H9 (cell line): ENCODE measurements around the gene HAUS8. TPM values are rescaled to one million over a fixed set of nuclear protein-coding genes. Genes with fewer than 3 reads are reported as not detected.

ENCODE experiments used
- DNase-seq: peaks from one replicate; pipeline ENCODE4 v3.0.0-alpha.2; 2017
- H2AFZ ChIP-seq: one replicate; pipeline ENCODE4 v1.6.1; 2013; ENCODE audit warnings: mild to moderate bottlenecking, low read length, control low read depth, moderate library complexity
- H2AK5ac ChIP-seq: 2 replicates; pipeline ENCODE4 v1.6.1; 2013; ENCODE audit warnings: low read length, control low read depth, mixed read lengths; ENCODE audit not compliant: insufficient read length
- H2BK120ac ChIP-seq: one replicate; pipeline ENCODE4 v1.6.1; 2013; ENCODE audit warnings: low read depth, mild to moderate bottlenecking, low read length, control low read depth, inconsistent platforms; ENCODE audit not compliant: poor library complexity, severe bottlenecking
- H2BK12ac ChIP-seq: 2 replicates; pipeline ENCODE4 v1.6.1; 2013; ENCODE audit warnings: low read length, control low read depth, mixed read lengths, low read depth; ENCODE audit not compliant: insufficient read length
- H2BK15ac ChIP-seq: 2 replicates; pipeline ENCODE4 v1.6.1; 2013; ENCODE audit warnings: low read depth, low read length, control low read depth
- H2BK20ac ChIP-seq: one replicate; pipeline ENCODE4 v1.6.1; 2013; ENCODE audit warnings: low read depth, mild to moderate bottlenecking, low read length, control low read depth, inconsistent platforms; ENCODE audit not compliant: poor library complexity, severe bottlenecking
- H2BK5ac ChIP-seq: 2 replicates; pipeline ENCODE4 v1.6.1; 2013; ENCODE audit warnings: low read length, control low read depth, mixed read lengths; ENCODE audit not compliant: insufficient read length
- H3K14ac ChIP-seq: 2 replicates; pipeline ENCODE4 v1.6.1; 2013; ENCODE audit warnings: low read length, control low read depth; ENCODE audit not compliant: insufficient read depth
- H3K18ac ChIP-seq: 2 replicates; pipeline ENCODE4 v1.6.1; 2013; ENCODE audit warnings: low read depth, mild to moderate bottlenecking, mixed read lengths, low read length, control low read depth; ENCODE audit not compliant: insufficient read length
- H3K23ac ChIP-seq: 2 replicates; pipeline ENCODE4 v1.6.1; 2013; ENCODE audit warnings: low read length, control low read depth, mixed read lengths, low read depth; ENCODE audit not compliant: insufficient read length
- H3K23me2 ChIP-seq: 2 replicates; pipeline ENCODE4 v1.6.1; 2013; ENCODE audit warnings: low read depth, mild to moderate bottlenecking, mixed read lengths, low read length, control low read depth; ENCODE audit not compliant: insufficient read length, poor library complexity, severe bottlenecking
- H3K27ac ChIP-seq: 2 replicates; pipeline ENCODE4 v1.5.1; 2013; ENCODE audit warnings: low read length, control low read depth, mixed read lengths, low read depth; ENCODE audit not compliant: insufficient read length
- H3K27me3 ChIP-seq: 2 replicates; pipeline ENCODE4 v1.6.1; 2013; ENCODE audit warnings: low read length, control low read depth, inconsistent platforms; ENCODE audit not compliant: insufficient read depth
- H3K4ac ChIP-seq: 2 replicates; pipeline ENCODE4 v1.6.1; 2013; ENCODE audit warnings: low read depth, mild to moderate bottlenecking, control low read depth, inconsistent platforms, low read length, moderate library complexity
- H3K4me1 ChIP-seq: 2 replicates; pipeline ENCODE4 v1.6.1; 2013; ENCODE audit warnings: low read length, control low read depth, inconsistent platforms; ENCODE audit not compliant: insufficient read depth
- H3K4me2 ChIP-seq: 2 replicates; pipeline ENCODE4 v1.6.1; 2013; ENCODE audit warnings: low read length, control low read depth, mixed read lengths; ENCODE audit not compliant: insufficient read length, insufficient read depth
- H3K56ac ChIP-seq: 2 replicates; pipeline ENCODE4 v1.6.1; 2013; ENCODE audit warnings: low read depth, mild to moderate bottlenecking, mixed read lengths, low read length, control low read depth; ENCODE audit not compliant: insufficient read length
- H3K79me1 ChIP-seq: 2 replicates; pipeline ENCODE4 v1.6.1; 2013; ENCODE audit warnings: low read depth, mild to moderate bottlenecking, moderate library complexity, low read length, control low read depth, inconsistent platforms; ENCODE audit not compliant: insufficient read depth, poor library complexity, severe bottlenecking
- H3K79me2 ChIP-seq: 2 replicates; pipeline ENCODE4 v1.6.1; 2013; ENCODE audit warnings: low read length, control low read depth, inconsistent platforms; ENCODE audit not compliant: insufficient read depth
- H3K9ac ChIP-seq: 2 replicates; pipeline ENCODE4 v1.6.1; 2013; ENCODE audit warnings: low read length, control low read depth, mixed read lengths; ENCODE audit not compliant: insufficient read length; ENCODE audit errors: extremely low read depth
- H3K9me3 ChIP-seq: one replicate; pipeline ENCODE4 v1.6.1; 2013; ENCODE audit warnings: low read depth, low read length, inconsistent platforms; ENCODE audit not compliant: control insufficient read depth
- H3T11ph ChIP-seq: one replicate; pipeline ENCODE4 v1.6.1; 2013; ENCODE audit warnings: mild to moderate bottlenecking, low read length, control low read depth, inconsistent platforms
- H4K20me1 ChIP-seq: one replicate; pipeline ENCODE4 v1.6.1; 2013; ENCODE audit not compliant: control insufficient read depth, insufficient read length, insufficient read depth
- H4K5ac ChIP-seq: 2 replicates; pipeline ENCODE4 v1.6.1; 2013; ENCODE audit warnings: low read depth, mild to moderate bottlenecking, mixed read lengths, low read length, control low read depth; ENCODE audit not compliant: insufficient read length
- H4K8ac ChIP-seq: replicated peaks from 2 replicates; pipeline ENCODE4 v1.6.1; 2013; ENCODE audit warnings: low read length, control low read depth, mixed read lengths, low read depth; ENCODE audit not compliant: insufficient read length
- H4K91ac ChIP-seq: 2 replicates; pipeline ENCODE4 v1.6.1; 2013; ENCODE audit warnings: low read depth, mild to moderate bottlenecking, moderate library complexity, mixed read lengths, low read length, control low read depth; ENCODE audit not compliant: insufficient read length
- H3K27ac Mint-ChIP-seq, 3 experiments: 2 replicates in 2 of 3; 3 replicates in 1 of 3; pipeline ENCODE4 v1.8.0; 2020 to 2021; ENCODE audit warnings: mixed read lengths in 3 of 3, mild to moderate bottlenecking in 1 of 3, moderate library complexity in 1 of 3
- H3K27me3 Mint-ChIP-seq: 2 replicates; pipeline ENCODE4 v1.8.0; 2021; ENCODE audit warnings: low read depth, mild to moderate bottlenecking, moderate library complexity, mixed read lengths
- H3K36me3 Mint-ChIP-seq, 3 experiments: 2 replicates in 2 of 3; 3 replicates in 1 of 3; pipeline ENCODE4 v1.8.0; 2020 to 2021; ENCODE audit warnings: low read depth in 3 of 3, mixed read lengths in 3 of 3; ENCODE audit not compliant: insufficient read depth in 1 of 3
- H3K4me1 Mint-ChIP-seq, 2 experiments: 2 replicates each; pipeline ENCODE4 v1.8.0; 2020; ENCODE audit warnings: mixed read lengths in 2 of 2
- H3K4me3 Mint-ChIP-seq, 2 experiments: 2 replicates in 1 of 2; 3 replicates in 1 of 2; pipeline ENCODE4 v1.8.0; 2020 to 2021; ENCODE audit warnings: mild to moderate bottlenecking in 2 of 2, mixed read lengths in 2 of 2, moderate library complexity in 1 of 2
- H3K9me3 Mint-ChIP-seq, 2 experiments: 2 replicates in 1 of 2; 3 replicates in 1 of 2; pipeline ENCODE4 v1.8.0; 2020; ENCODE audit warnings: mild to moderate bottlenecking in 2 of 2, mixed read lengths in 2 of 2, moderate library complexity in 1 of 2
- CTCF ChIP-seq: fragments of 200-600 bp; sonication (generic); conservative IDR thresholded peaks from 3 replicates; pipeline ENCODE4 v1.8.0; 2021; ENCODE audit warnings: antibody characterized with exemption, mild to moderate bottlenecking
- WGBS: extraction: QIAGEN DNeasy Blood & Tissue Kit; methylation state at CpG from one replicate; pipeline ENCODE4 v1.1.7; 2013; ENCODE audit warnings: missing lambda C conversion rate, low lambda C conversion rate, mixed read lengths; ENCODE audit not compliant: insufficient read length; ENCODE audit errors: extremely low coverage; 5-methylcytosine and 5-hydroxymethylcytosine counted together
- total RNA-seq: library from RNA; stranded (reverse); gene quantifications from 2 replicates; pipeline ENCODE4 v1.2.1, GENCODE V29; 2021

HAUS8 gene
- total RNA-seq, 1 experiment from 2014 or later = 27.8 TPM

- H3K27ac Mint-ChIP-seq = peak overlapping the region; percentile 38 to 97 (median 72); a peak in 4 of 7 replicates
These were observed 751 bp upstream of the HAUS8 start for GRCh38 chr19:17075864-17076542.

More at GRCh38 chr19:17075864-17076542, 751 bp upstream of the HAUS8 start:
- H3K4me3 Mint-ChIP-seq = peak overlapping the region; percentile 94 to 99
- no peaks in the 10 kb centered on the region for H3K9me3 Mint-ChIP-seq
- H3K36me3 Mint-ChIP-seq = peaks cover 12 to 28% (median 19%) of the 10 kb centered on the region in 3 experiments
- Histone ChIP-seq H3K23me2 (peaks cover 9% of the 10 kb centered on the region), H3K27me3 (no peaks in the 10 kb centered on the region), H2BK20ac (no peak overlapping the region), H3K14ac (peak overlapping the region; percentile 75), H3K79me1 (peaks cover 8% of the 10 kb centered on the region), H4K20me1 (no peaks in the 10 kb centered on the region), H3K4me1 (peaks cover 8% of the 10 kb centered on the region; the same call in 1 of the 2 replicates), H2AFZ (no peak overlapping the region), H3K4ac (no peak overlapping the region), H2BK15ac (no peak overlapping the region), H3K18ac (peak overlapping the region; percentile 75), H3K79me2 (peaks cover 16% of the 10 kb centered on the region; the same call in 1 of the 2 replicates), H3K56ac (no peak overlapping the region), H3K23ac (no peak overlapping the region), H2BK12ac (no peak overlapping the region), H4K91ac (no peak overlapping the region), H2BK5ac (no peak overlapping the region), H3K27ac (no peak overlapping the region), H3T11ph (no peak overlapping the region), H3K9ac (peak overlapping the region; percentile 48), H2BK120ac (no peak overlapping the region), H4K8ac (no peak overlapping the region), H3K4me2 (peak overlapping the region; percentile 74), H2AK5ac (no peak overlapping the region), H3K9me3 (no peaks in the 10 kb centered on the region), H4K5ac (no peak overlapping the region)
- H3K4me1 Mint-ChIP-seq = peaks cover 45 to 46% of the 10 kb centered on the region in 2 experiments
- no peak for TF ChIP-seq CTCF
- DNase-seq = no peak
- no CpG with 5 or more reads among the region's 43 CpGs for WGBS
- H3K27me3 Mint-ChIP-seq = no peaks in the 10 kb centered on the region; the same call in 1 of the 2 replicates
